GM18858 (cell line): ENCODE results near the gene ABHD17B.
"Not testable (repeated sequence)": the region's sequence is repeated elsewhere in the genome, so short reads cannot be mapped to it uniquely, and the experiment has no call there.

Source experiments
- ATAC-seq: cut with Tn5 transposase; IDR thresholded peaks from one replicate; pipeline ENCODE4 v1.9.1; 2021; ENCODE audit not compliant: unreplicated experiment

ABHD17B gene

DNA sequence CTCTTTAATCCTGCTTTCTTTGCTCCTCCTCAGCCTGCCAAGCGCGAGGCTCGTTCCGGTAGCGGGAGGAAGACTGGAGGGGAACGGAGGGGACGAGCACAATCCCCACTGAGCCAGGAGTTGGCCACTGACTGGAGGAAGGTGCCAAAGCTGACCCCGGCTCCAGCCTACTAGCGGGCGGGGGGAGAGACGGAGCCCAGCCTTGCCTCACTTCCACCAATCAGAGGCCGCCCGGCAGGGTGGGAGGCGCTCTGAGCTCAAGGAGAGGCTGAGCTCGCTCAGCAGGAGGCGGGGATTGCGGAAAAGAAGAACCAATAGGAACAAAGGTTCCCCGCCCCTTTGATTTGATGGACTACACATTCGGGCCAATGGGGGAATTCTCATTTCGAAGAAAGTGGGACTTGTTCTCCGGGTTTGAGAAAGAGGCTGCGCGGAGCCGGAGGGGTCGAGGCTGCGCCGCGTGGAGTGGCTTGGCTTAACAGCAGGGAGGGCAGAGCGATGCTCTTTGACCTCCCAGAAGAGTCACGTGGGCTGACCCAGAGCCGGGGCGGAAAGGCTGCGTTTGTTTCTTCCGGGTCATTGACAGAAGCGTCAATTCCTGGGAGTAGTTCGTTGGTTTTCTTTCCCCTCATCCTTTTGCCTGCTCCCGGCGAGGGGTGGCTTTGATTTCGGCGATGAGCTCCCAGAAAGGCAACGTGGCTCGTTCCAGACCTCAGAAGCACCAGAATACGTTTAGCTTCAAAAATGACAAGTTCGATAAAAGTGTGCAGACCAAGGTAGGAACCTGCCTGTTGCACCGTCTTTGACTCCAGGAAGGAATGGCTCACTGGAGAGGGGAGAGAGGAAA, at the start of gene ABHD17B, which contains the start of gene C9orf85:
Gene ABHD17B (minus strand): TSS at position 133 of the 847 bp plus-strand sequence. CDS start 36,113 bp downstream, outside the sequence.
Gene C9orf85 (plus strand): TSS at position 579 of the 847 bp plus-strand sequence. CDS start 96 bp downstream, at position 675.
- ATAC-seq, result peak; percentile 93

DNA sequence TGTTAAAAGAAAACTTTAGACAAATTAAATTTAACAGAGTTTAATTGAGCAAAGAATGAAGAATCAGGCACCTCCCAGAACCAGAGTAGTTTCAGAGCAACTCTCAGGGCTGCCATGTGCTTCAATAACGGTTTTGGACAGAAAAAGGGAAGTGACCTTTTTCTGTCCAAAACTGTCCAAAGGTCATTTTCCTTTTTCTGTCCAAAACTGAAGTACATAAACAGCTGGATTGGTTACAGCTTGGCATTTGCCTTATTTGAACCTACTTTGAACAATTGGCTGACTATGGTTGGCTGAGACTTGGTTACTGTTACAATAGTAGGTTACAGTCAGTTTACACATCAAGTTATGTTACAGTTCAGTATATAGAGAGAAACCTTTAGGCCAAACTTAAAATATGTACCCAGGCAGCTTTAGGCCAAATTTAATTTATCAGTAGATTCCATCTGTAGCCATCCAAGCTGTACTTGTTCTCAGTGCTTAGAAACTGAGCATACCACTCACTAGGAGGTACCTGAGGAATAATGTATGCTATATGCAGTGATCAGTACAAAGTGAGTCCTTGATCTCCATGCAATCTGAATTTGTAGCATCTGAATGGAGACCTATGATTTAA, 44.4 kb upstream of the ABHD17B start:
- peak; percentile 71 for ATAC-seq

DNA sequence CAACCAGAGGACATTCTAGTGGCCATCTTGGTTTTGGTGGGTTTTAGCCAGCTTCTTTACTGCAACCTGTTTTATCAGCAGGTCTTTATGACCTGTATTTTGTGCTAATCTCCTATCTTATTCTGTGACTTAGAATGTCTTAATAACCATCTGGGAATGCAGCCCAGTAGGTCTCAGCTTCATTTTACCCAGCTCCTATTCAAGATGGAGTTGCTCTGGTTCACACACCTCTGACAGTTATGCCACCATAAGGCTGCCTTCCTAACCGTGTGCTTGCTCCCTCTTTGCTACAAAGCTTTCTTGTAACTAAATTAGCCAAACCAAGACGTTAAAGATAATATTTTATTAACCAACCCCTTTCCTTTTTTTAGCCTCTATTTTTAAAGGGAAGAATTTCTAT, 43.7 kb upstream of the ABHD17B start:
- ATAC-seq, result not testable (repeated sequence)

DNA sequence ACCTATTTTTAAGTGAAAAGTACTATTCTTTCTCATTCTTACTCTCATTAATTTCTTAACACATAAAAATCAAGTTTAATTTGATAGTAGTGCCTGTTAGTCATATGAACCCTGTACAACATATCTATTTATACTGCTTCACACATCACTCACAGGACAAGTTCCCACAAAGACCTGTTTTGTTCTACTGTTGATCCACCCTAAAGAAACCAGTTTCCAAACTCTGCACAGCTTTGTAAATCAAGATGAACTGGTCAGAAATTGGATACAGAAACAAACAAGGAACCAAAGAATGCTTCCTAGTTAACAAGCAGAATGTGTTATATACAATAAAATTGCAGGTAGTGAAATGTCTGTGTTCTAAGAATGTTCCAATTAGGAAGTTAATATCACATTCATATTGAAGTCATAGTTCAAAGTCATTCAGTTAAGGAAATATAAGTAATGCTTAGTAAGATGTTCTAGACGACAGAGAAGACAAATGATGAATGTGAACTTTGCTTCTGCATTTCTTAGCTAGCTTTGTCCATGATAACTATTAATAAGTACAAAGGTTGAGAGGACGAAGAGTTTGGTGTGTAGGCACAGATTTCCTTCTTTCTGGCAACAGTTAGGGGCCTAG, 33.9 kb upstream of the ABHD17B start:
- no peak for ATAC-seq

DNA sequence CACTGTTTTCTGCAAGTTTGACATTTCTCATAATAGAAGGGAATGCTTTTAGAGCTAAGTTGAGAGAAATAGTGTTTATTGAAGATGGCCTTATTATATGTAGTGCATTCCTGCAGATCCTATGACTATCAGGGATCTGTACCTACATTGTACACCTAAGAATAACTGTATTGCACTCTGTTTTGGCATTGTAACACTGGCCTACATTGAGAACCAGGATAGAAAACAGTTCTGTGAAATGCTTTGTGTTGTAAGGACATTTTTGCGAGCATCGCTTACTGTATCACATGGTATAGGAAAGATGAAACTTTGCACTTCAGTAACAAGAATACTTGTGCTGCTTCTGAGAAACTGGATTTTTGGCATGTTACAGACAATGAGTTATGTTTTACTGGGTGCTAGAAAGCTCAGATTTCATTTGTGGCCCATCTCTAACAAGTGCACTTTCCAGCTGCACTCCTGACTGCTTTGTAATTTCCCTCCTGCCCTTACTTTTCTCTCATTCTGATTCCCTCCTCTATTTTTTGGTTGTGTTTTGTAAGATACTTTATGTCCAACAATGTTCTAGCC, 31.1 kb upstream of the ABHD17B start:
- ATAC-seq, result no peak

DNA sequence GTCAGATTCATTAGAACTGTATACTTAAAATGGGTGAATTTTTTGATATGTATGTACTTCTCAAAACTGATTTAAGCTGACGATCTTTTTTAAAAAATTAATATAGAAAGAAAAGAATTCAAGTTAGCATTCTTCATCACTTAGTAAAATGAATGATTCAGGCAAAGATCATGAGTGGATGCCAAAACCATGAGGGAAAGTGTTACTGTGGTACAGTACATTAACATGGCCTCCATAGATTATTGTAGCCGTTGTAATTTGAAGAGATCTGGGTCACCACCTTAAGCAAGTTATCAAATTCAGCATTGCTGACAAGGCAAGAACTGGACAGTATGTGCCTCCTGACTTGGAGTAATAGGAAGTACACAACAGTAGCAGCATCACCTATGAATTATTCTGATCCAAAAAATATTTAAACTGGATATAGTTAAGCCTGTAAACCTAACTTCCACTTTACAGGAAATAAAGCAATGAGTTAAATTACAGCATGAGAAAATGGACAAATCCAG, 30.1 kb upstream of the ABHD17B start:
- ATAC-seq, result no peak

DNA sequence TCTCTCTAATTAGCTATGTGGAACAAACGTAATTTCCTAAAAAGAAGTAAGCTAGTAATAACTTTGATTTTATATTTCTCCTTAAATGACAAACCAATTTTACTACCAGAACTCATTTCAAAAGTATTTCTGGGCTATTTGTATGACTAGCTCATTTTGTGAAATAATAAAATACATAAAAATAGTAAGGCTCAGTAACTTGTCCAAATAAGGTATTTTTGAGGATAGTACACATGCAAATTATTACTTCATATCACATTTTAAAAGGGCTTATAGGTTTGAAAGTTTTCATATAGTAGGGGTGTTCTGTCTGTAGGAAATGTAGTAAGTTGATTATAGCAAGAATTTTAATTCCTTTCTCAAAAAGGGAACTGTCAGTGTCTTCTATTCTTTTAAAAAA, 26.9 kb upstream of the ABHD17B start:
- ATAC-seq, result no peak

DNA sequence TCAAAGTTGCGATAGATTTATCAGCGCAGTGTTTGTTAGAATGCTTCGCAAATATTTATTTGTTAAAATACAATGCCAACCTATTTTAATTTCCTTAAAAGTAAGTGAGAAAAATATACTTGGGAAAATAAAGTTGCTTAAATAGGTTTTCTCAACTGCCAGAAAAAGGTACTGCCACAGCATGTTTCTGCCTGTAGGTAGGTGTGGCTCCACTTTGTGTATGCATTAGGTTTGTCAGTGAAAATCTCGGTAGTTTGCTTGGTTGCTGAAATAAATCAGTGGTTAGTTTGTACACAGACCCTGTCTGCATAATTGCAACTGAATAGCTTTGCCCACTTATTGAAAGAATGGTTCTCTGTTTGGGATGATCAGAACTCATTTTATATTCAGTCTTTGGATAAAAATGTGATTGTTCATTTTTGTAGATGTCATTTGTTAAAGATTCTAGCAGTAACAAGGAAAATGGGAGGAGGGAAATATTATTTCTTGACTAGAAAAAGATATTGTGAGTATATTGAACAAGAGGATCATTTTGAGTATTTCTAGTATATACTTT, 26.2 kb upstream of the ABHD17B start:
- no peak for ATAC-seq

DNA sequence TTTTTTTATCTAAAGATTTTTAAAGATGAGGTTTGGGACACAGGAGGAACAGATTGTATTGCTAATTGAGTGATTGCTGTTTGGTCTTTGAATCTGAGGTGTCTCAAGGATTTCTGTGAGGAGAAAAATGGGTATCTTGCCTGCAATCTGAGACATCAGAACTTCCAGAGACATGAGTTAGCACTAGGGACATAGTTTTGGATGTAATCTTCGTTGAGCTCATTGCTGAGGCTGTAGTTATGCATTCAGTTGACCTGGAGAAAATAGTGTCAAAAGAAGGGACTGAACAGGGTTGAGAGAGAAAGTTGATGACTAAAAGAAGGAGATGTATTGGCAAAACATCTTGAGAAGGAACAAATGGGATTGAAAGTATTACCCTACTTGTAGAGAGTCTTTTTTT, 25.1 kb upstream of the ABHD17B start:
- ATAC-seq, result no peak

DNA sequence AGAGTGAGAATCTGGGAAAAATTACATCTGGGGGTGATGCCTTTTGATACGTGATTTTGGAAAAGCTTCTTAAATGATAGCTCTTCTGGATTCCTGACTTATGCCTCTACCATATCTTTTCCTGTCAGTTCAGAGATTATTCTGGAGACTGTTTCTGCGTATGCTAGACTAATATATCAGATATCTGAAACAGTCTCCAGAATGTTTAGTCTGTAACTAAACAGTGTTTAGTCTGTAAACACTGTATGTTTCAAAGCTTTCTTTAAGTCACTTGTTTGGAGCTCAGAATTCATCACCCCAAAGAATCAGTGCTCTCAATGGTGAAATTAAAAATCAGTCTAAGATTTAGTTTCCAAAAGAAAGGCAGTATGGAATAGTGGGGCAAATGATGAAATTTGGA, 20.2 kb upstream of the ABHD17B start:
- no peak for ATAC-seq

DNA sequence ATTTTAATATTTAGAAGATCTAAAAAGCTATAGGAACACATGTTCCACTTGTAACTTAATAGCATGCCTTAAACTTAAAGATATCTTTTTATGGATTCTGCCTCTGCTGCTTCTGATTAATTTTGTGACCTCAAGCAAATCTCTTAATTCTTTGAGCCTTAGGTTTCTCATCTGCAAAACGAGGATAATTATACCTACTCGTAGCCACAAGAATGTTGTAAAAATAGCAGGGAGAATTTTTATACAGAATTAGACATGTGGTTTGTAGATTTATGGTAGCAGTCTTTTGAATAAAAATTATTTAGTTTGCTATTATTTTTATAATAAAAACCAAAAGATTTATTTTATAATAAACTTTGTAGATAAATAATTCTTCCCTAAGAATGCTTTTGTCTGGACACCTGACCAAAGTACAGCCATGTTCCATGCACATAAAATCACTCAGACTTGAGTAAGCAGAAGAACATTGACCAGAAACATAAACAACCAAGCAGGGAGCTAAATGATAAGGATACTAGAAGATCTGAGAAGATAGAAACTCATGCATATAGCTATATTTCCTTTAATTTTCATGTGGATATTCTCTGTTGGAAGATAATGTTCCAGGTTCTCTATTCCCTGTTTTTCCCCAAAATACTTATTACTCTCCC, 18.9 kb upstream of the ABHD17B start:
- no peak for ATAC-seq

DNA sequence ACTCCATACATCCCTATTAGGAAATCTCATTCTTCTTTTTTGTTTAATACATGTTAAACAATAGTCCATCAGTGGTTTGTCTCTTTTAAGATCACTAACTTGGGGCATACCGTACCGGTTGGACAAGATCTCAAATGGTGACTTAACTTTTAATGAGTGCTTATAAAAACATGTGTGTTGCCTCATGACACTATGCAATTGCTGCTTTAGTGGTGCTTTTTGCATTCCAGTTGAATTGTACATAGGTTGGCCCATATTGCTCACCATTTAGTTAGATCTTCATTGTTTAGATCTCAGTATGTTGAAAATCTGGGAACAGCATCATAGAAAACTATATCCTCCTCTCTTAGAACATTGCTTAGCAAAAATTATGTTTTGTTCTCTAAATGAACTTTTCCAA, 18.2 kb upstream of the ABHD17B start:
- ATAC-seq, result no peak

DNA sequence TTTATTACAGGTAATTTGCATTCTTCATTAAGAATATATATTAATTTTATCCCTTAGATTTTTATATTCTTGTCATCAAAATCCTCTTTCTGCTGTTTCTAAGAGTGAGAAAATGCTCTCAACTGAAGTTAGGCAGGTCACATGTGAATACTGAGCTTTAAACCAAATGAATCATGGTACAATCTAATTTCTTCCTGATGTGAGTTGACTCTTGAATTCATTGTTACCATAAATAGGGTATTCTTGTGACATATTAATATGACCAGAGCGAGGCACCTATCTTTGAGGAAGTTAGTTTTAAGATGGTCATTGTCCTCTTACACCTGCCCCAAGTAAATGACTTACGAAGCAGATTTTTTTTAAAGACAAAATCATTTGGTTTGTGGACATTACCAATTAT, 17.8 kb upstream of the ABHD17B start:
- no peak for ATAC-seq

DNA sequence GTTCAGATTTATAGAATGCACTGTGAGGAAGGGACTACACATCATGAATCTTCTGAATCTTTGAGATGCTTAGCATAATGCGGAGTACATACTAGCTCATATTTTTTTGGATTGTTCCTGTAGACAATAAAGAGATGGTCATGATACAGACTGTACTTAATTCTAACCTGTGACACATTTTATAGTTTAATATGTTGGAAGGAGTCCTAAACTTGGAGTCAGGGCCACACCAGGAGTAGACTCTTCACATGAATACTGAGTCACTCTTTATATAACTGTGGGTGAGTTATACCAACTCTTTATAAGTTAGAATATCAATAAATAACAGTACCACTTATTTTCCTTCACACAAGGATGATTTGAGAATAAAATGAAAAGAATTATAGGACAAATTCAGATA, 17.4 kb upstream of the ABHD17B start:
- no peak for ATAC-seq

DNA sequence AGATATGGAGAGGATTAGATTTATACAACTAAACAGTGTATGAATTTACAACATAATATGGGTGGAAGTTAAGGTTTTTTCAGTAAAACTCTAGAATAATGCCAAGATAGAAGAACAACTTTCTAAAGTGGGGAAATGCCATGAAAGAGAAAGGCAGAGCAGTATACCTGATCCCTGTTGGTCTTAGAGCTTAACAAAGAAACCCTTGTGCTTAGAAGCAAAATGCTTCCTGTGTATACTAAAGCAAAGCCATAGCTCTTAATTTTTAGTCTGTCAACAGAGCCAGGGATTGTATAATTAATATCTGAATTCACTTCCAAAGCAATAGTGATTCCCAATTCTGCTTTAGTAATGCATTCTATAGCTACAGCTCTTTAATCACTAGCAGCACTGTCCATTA, 14.8 kb upstream of the ABHD17B start:
- no peak for ATAC-seq

DNA sequence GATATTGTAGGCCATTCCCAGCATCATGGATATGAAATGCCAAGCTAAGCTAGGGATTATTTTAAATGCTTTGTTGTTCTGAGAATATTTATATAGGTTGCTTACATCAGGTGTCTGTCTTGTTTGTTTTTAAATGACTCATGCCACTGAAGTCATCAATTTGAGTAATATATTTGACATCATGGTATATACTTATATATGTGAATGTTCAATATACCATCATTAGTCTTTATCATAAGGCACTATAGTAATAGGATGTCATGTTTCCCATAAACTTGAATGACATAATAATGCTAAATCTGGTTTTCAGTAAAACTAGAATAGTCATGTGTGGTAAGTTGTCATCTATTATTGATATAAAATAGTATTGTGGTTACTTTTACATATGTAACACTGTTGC, 13.6 kb upstream of the ABHD17B start:
- no peak for ATAC-seq

DNA sequence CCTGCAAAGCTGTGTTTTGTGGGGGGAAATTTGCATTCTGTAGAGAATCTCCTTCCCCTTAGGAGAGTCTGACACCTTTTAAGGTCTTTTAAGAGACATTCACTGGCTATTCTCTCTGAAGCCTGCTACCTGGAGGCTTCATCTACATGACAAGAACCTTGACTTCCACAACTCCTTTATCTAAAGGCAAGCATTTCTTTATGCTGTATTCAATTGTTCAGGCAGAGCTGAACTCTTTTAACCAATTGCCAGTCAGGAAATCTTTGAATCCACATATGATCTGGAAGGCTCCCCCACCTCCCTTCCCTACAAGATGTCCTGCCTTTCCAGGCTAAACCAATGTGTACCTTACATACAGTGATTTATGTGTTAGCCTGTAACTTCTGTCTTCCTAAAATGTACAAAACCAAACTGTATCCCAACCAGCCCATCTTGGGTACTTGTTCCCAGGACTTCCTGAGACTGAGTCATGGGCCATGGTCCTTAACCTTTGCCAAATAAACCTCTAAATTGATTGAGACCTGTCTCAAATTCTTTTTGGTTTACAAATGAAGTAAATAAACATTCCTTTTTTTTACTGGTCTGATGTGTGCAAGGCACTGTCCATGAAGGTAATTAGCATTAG, 10.3 kb upstream of the ABHD17B start:
- ATAC-seq, result no peak

DNA sequence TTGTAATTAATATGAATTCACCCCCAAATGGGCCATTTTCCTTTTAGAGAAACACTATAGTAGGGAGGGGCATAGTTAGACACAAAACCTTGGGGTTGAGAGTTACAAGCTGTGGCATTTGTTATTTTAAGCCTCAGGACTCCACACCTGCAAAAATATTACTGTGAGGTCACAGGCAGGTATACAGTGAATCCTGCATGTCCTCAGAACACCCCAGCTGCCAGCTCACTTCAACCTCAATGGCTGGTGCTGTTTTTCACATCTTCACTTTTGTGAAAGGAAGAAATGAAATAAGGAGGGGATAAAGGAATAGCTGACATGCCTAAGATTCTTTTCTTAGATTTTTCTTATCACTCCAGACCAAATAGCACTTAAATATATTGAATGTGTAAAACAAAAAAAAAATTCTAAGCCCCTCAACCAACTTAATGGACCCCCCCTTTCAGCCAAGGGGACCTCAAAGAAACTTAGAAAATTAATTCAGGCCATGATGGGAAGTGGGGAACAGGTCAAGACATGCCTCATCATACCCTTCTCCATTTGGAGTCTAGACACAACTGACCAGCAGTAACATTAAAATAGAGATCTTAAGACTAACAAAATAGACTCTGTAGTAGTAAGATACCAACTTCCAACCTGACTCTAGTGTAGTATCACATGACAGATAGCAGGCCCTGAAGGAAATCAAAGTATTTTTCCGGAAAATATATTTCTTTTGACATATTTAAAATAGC, 9.6 kb upstream of the ABHD17B start:
- no peak for ATAC-seq

DNA sequence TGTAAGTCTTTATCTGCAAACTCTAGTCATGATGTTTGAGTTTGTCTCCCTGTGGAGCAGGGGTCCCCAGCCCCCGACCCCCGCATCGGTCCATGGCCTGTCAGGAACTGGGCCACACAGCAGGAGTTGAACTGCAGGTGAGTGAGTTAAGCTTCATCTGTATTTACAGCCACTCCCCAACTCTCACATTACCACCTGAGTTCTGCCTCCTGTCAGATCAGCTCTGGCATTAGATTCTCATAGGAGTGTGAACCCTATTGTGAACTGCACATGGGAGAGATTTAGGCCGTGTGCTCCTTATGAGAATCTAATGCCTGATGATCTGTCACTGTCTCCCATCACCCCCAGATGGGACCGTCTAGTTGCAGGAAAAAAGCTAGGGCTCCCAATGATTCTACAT, 7.4 kb upstream of the ABHD17B start:
- ATAC-seq, result no peak
